ENCODE measurements around the gene RASGRF1. TPM values are rescaled to one million over a fixed set of nuclear protein-coding genes. Genes with fewer than 3 reads are reported as not detected.

RASGRF1 gene
- total RNA-seq, 1 donor from 2014 or later = 82.6 TPM

GRCh38 chr15:78927077-78927790 is 163.3 kb downstream of the RASGRF1 start:
- no peak for TF ChIP-seq CTCF (IDR thresholded peaks at IDR 0.05)
- no peaks in the 10 kb centered on the region for H3K4me1 ChIP-seq
- intact Hi-C loops (cut with DNase I) = no loop called here
- H3K4me3 ChIP-seq = no peak overlapping the region
- ATAC-seq (peak in 1 of 2 donors; percentile 2), DNase-seq (no peak)
- H3K9me3 ChIP-seq = no peaks in the 10 kb centered on the region
- H3K27me3 ChIP-seq (ENCODE audit: low read depth) = no peaks in the 10 kb centered on the region
- peaks cover 96% of the 10 kb centered on the region for H3K36me3 ChIP-seq
- no peak overlapping the region for H3K27ac ChIP-seq

- no peak for TF ChIP-seq CTCF (IDR thresholded peaks at IDR 0.05)
- DNase-seq (no peak), ATAC-seq (peak in 1 of 2 donors; percentile 5)
- Histone ChIP-seq H3K36me3 (peaks cover 96% of the 10 kb centered on the region), H3K27me3 (ENCODE audit: low read depth) (no peaks in the 10 kb centered on the region), H3K27ac (no peak overlapping the region), H3K9me3 (no peaks in the 10 kb centered on the region), H3K4me1 (no peaks in the 10 kb centered on the region), H3K4me3 (no peak overlapping the region)
- intact Hi-C loops (cut with DNase I) = no loop called here
These were observed 164.4 kb downstream of the RASGRF1 start for GRCh38 chr15:78925956-78926743.

DNA sequence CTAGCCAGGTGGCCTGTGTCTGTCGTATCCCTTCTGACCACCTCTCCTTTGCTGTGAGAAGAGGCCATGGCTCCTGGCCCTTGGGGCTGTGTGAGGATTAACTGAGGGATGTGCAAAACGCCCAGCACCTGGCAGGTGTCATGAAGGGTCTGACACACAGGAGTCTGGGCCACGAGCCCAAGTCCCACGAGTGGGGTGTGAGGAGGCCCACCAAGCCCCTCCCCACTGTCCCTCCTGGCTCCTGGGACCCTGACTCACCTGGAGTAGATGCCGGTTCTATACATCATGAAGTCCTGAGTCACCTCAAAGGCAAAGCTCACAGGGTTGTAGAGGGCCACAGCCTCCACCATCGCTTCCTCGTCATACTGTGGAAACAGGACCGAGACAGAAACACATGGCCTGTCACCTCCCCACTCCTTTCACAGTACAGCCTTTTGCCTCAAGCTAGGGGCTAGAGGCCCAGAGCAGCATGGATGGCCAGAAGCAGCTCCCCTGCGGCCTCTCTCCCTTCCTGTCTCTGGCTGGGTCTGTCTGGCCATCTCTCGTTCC is 165.4 kb downstream of the RASGRF1 start:
- H3K4me1 ChIP-seq = no peaks in the 10 kb centered on the region
- H3K27ac ChIP-seq = no peak overlapping the region
- DNase-seq (no peak), ATAC-seq (no peak)
- H3K36me3 ChIP-seq = peaks cover 92% of the 10 kb centered on the region
- intact Hi-C loops (cut with DNase I) = no loop called here
- H3K27me3 ChIP-seq (ENCODE audit: low read depth) = no peaks in the 10 kb centered on the region
- no peak for TF ChIP-seq CTCF (IDR thresholded peaks at IDR 0.05)
- H3K4me3 ChIP-seq = no peak overlapping the region
- H3K9me3 ChIP-seq = no peaks in the 10 kb centered on the region

DNA sequence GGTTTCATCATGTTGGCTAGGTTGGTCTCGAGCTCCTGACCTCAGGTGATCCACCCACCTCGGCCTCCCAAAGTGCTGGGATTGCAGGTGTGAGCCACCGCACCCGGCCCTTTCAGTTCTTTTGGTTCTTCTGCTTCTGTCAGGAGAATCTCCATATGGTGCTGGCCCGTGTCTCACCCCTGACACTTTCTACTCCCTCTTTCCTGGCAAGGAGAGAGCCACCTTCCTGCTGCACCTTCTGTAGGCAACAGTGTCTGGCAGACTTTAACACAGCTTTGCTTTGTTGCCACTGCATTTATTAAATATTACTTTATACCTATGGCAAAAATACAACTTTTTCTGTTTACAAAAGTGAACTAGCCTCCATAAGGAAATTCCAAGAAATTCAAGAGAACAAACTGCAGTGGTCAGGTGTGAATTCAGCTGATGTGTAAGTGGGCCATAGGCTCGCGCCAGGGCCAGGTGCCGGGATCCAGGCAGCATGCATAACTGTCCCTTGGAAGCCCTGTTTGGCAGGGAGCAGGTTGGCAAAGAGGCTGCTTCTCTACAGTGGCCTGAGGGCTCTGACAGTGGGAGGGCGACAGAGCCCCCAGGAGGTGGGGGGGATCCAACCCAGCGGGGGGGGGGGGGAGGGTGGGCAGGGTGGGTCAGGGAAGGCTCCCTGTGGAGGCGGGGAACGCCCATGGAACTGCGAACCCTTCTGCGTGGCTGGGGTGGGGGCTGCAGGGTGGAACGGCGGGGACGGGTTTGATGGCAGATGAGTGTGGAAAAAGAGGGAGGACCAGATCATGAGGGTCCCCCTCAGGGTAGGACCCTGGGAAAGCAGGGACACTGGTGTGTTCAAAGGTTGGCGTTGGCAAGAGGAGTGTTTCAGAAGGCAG is 166.9 kb downstream of the RASGRF1 start:
- H3K27me3 ChIP-seq (ENCODE audit: low read depth) = no peaks in the 10 kb centered on the region
- intact Hi-C loops (cut with DNase I) = no loop called here
- H3K36me3 ChIP-seq = peaks cover 97% of the 10 kb centered on the region
- no peaks in the 10 kb centered on the region for H3K9me3 ChIP-seq
- DNase-seq = no peak
- no peak for ATAC-seq
- H3K27ac ChIP-seq = no peak overlapping the region
- no peaks in the 10 kb centered on the region for H3K4me1 ChIP-seq
- H3K4me3 ChIP-seq = no peak overlapping the region
- no peak for TF ChIP-seq CTCF (IDR thresholded peaks at IDR 0.05)

GRCh38 chr15:78923015-78923414 is 167.6 kb downstream of the RASGRF1 start:
- DNase-seq (no peak), ATAC-seq (no peak)
- no peak overlapping the region for H3K4me3 ChIP-seq
- H3K9me3 ChIP-seq = no peaks in the 10 kb centered on the region
- H3K4me1 ChIP-seq = no peaks in the 10 kb centered on the region
- no peaks in the 10 kb centered on the region for H3K27me3 ChIP-seq (ENCODE audit: low read depth)
- TF ChIP-seq CTCF (IDR thresholded peaks at IDR 0.05) = no peak
- no peak overlapping the region for H3K27ac ChIP-seq
- H3K36me3 ChIP-seq = peaks cover 96% of the 10 kb centered on the region
- intact Hi-C loops (cut with DNase I) = no loop called here
